Measurements from ENCODE around the gene SMIM32. TPM values are rescaled to one million over a fixed set of nuclear protein-coding genes. Genes with fewer than 3 reads are reported as not detected.

The SMIM32 gene
- total RNA-seq, 1 donor from 2014 or later = 0.13 TPM

GRCh38 chr5:136210259-136210658, 17.3 kb upstream of the SMIM32 start:
- Histone ChIP-seq H3K27ac (no peak overlapping the region), H4K20me1 (ENCODE audit: low read depth) (no peaks in the 10 kb centered on the region), H3K9ac (no peak overlapping the region), H3K9me3 (ENCODE audit: low read depth) (no peaks in the 10 kb centered on the region), H3K36me3 (no peaks in the 10 kb centered on the region), H3K79me2 (ENCODE audit: low read depth) (no peaks in the 10 kb centered on the region), H3F3A (ENCODE audit: low read depth) (peaks cover 7% of the 10 kb centered on the region), H2AFZ (replicated peaks) (no peak overlapping the region), H3K27me3 (no peaks in the 10 kb centered on the region), H3K4me3 (no peak overlapping the region), H3K4me2 (no peak overlapping the region), H3K4me1 (peaks cover 7% of the 10 kb centered on the region)
- Mint-ChIP-seq H3K36me3 (no peaks in the 10 kb centered on the region), H3K27ac (peak overlapping the region; percentile 23), H3K4me3 (no peak overlapping the region), H3K4me1 (no peaks in the 10 kb centered on the region), H3K27me3 (ENCODE audit: insufficient read depth, low read depth) (peaks cover 2% of the 10 kb centered on the region), H3K9me3 (peaks cover 4% of the 10 kb centered on the region)
- DNase-seq (ENCODE audit: low spot score) = no peak
- TF ChIP-seq EZH2 (IDR thresholded peaks at IDR 0.05) (no peak), EZH2phosphoT487 (IDR thresholded peaks at IDR 0.05) (no peak), CTCF (IDR thresholded peaks at IDR 0.05) (no peak)

- Histone ChIP-seq H3K9ac (no peak overlapping the region), H2AFZ (replicated peaks) (no peak overlapping the region), H3K79me2 (ENCODE audit: low read depth) (no peaks in the 10 kb centered on the region), H4K20me1 (ENCODE audit: low read depth) (no peaks in the 10 kb centered on the region), H3K36me3 (no peaks in the 10 kb centered on the region), H3F3A (ENCODE audit: low read depth) (peaks cover 7% of the 10 kb centered on the region), H3K27me3 (no peaks in the 10 kb centered on the region), H3K27ac (no peak overlapping the region), H3K9me3 (ENCODE audit: low read depth) (no peaks in the 10 kb centered on the region), H3K4me2 (no peak overlapping the region), H3K4me3 (no peak overlapping the region), H3K4me1 (peaks cover 7% of the 10 kb centered on the region)
- DNase-seq (ENCODE audit: low spot score) = no peak
- H3K4me1 Mint-ChIP-seq = no peaks in the 10 kb centered on the region
- H3K27ac Mint-ChIP-seq = no peak overlapping the region
- H3K4me3 Mint-ChIP-seq = no peak overlapping the region
- H3K27me3 Mint-ChIP-seq (ENCODE audit: insufficient read depth, low read depth) = peaks cover 2% of the 10 kb centered on the region
- TF ChIP-seq EZH2phosphoT487 (IDR thresholded peaks at IDR 0.05) = no peak
- no peak for TF ChIP-seq EZH2 (IDR thresholded peaks at IDR 0.05)
- no peak for TF ChIP-seq CTCF (IDR thresholded peaks at IDR 0.05)
- no peaks in the 10 kb centered on the region for H3K36me3 Mint-ChIP-seq
- H3K9me3 Mint-ChIP-seq = peaks cover 4% of the 10 kb centered on the region
Observed at GRCh38 chr5:136209346-136209910, 16.5 kb upstream of the SMIM32 start.

GRCh38 chr5:136208916-136209315, 16.0 kb upstream of the SMIM32 start:
- Histone ChIP-seq H3K4me3 (no peak overlapping the region), H3K36me3 (no peaks in the 10 kb centered on the region), H3K9me3 (ENCODE audit: low read depth) (no peaks in the 10 kb centered on the region), H2AFZ (replicated peaks) (no peak overlapping the region), H3K4me2 (no peak overlapping the region), H3K9ac (no peak overlapping the region), H3K79me2 (ENCODE audit: low read depth) (no peaks in the 10 kb centered on the region), H3K27ac (no peak overlapping the region), H3K27me3 (no peaks in the 10 kb centered on the region), H3F3A (ENCODE audit: low read depth) (peaks cover 11% of the 10 kb centered on the region), H4K20me1 (ENCODE audit: low read depth) (no peaks in the 10 kb centered on the region), H3K4me1 (peaks cover 7% of the 10 kb centered on the region)
- Mint-ChIP-seq H3K27ac (no peak overlapping the region), H3K4me3 (no peak overlapping the region), H3K27me3 (ENCODE audit: insufficient read depth, low read depth) (peaks cover 2% of the 10 kb centered on the region), H3K4me1 (peaks cover 3% of the 10 kb centered on the region), H3K36me3 (no peaks in the 10 kb centered on the region), H3K9me3 (peaks cover 4% of the 10 kb centered on the region)
- TF ChIP-seq CTCF (IDR thresholded peaks at IDR 0.05) (no peak), EZH2phosphoT487 (IDR thresholded peaks at IDR 0.05) (no peak), EZH2 (IDR thresholded peaks at IDR 0.05) (no peak)
- DNase-seq (ENCODE audit: low spot score) = no peak

Data from neural progenitor cell (in vitro differentiated cells).